ENCODE data around the gene FOXP3.

FOXP3 gene

DNA sequence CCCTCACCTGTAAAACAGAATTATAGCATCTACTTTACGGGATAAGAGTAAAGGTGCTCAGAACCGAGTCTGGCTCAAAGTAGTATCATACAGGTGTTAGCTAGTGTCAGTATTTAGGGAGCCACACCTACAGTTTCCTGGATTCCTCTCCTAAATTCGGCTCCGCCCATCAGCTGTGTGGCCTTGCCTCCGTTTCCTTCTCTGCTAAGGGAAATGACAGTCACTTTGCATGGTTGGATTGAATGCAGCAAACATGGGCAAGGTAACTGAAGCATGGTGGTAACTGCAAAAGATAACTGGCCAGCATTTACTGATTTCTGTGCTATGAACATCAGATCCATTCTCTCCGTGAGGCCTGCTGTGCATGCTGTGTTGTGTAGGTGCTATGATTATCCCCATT lies 7.9 kb upstream of the FOXP3 start:
- DNase-seq = no peak

DNA sequence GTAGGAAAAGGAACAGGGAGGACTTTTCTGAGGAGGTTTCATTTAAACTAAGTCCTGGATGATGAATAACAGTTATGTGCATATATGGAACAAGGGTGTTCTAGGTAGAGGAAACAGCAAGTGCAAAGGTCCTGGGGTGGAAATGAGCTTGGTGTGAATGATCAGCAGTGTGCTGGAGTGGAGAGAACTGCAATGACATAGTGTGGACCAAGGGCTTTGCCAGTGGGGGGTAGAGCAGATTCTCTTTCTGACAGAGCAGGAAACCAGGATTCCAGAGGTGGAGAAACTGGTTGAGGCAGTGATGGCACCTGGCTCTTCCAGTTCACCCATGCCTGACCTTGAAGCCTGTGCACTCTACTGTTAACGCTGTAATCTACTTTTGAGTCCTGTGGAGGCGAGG lies 6.8 kb upstream of the FOXP3 start:
- DNase-seq = no peak

- DNase-seq = no peak
Measured at GRCh38 chrX:49270249-49270921, 5.9 kb upstream of the FOXP3 start.

DNA sequence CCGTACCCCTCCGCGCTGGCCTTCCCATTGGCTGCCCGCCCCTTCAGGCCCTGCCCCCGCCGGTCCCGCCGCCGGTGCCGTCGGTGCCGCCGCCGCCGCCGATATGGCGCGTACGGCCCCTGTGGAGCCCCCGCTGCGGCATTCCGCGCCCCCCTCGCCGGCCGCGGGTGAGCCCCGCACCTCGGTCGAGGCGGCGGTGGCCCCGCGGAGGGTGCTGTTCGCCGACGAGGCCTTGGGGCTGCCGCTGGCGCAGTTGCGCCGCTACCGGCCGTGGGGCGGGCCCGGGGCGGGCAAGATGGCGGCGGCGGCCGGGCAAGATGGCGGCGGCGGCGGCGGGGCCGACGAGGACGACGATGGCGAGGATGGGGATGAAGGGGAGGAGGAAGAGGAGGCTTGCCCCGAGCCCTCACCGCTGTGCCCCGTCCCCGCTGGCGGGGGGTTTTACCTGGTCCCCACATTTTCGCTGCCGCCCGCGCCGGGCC lies 5.3 kb upstream of the FOXP3 start, which contains the start of gene PPP1R3F:
Gene PPP1R3F, plus strand, starts transcription at position 27 of the 482 bp plus-strand sequence. Its CDS starts 77 bp downstream, at position 104.
- no peak for DNase-seq

- DNase-seq = peak; percentile 98
Measured at GRCh38 chrX:49269010-49269766, 4.7 kb upstream of the FOXP3 start.

DNA sequence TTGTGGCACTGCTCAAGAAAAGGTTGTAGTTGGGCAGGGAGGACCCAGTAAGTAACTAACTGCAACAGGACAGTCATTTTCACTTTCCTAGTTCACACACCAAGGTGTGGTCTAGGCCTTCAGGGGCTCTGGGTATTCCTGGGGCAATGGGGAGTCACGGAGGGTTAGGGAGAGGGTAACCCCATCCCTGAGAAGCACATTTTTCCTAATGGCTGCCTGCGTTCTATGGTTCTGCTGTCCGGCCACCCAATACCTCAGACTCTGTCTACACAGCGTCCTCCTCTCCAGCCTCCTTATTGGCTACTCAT lies 4.1 kb upstream of the FOXP3 start:
- no peak for DNase-seq

- no peak for DNase-seq
Measured at GRCh38 chrX:49266523-49267445, 2.3 kb upstream of the FOXP3 start.

DNA sequence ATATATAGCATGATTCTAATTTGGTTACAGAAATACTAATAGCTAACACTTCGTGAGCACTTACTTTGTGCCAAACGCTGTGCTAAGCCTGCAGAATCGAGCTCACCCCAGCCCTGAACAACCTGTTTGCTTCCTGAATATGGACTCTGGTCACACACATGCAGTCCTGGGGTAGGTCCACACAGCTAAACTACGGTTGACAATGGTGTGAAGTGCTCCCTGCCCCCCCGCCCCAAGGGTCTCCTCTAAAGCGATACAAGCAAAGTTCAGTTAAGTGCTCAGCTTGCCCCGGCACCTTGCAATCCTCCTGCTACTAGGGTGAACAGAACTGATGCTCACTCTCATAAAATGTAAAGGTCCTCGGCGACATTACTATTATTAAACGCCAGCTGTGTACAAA lies 879 bp downstream of the FOXP3 start:
- no peak for DNase-seq

DNA sequence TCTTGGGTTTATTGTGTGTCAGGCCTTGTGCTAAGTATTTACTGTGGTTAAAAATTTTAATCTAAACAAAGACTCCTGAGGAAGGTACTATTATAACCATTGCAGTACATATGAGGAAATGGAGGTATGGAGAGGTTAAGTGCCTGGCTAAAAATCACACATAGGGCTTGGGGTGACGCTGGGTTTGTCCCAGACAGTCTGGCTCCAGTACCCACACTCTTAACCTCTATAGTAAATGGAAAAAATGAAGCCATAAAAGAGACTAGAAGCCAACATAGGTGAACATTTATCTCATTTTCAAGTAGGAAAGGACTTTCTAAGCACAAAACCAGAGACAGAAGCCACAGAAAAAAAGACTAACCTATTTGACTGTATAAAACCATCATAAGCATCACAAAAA lies 1.9 kb downstream of the FOXP3 start:
- no peak for DNase-seq

DNA sequence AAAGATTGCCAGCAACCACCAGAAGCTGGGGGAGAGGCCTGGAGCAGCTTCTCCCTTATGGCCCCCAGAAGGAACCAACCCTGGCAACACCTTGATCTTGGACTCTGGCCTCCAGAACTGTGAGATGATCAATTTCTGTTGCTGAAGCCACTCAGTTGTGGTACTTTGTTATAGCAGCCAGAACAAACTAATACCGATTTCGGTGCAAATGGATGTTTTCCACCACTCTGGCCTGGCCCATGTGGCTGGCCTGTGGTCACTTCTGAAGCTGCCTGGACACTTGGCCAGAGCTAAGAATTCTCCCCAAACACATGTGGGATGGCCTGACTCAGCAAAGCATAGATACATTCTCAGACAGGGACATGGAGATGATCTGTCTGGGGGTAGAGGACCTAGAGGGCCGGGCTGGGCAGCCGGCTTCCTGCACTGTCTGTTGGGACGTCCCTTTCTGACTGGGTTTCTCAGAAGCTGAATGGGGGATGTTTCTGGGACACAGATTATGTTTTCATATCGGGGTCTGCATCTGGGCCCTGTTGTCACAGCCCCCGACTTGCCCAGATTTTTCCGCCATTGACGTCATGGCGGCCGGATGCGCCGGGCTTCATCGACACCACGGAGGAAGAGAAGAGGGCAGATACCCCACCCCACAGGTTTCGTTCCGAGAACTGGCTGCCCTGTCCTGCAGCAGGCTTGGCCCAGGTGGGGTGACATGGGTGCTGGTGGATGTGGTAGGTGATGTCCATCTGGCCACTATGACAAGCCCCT lies 4.1 kb downstream of the FOXP3 start:
- no peak for DNase-seq

DNA sequence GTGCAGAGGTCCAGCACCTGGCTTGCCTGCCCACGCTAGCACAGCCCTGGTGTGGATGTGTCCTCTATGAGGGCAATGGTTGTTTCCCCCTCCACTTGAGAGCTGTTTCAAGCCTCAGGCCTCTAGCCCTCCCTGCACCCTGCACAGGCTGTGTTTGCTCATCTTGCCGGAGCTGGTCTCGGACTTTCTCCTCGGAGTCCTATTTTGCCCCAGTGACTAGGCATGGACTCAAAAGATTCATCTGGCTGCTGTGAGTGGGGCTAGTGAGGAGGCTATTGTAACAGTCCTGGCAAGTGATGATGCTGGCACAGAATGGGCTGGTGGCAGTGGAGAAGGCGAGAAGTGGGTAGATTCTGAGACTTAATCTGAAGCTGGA lies 5.8 kb downstream of the FOXP3 start:
- no peak for DNase-seq

- DNase-seq = peak; percentile 19
Measured at GRCh38 chrX:49257846-49258748, 6.4 kb downstream of the FOXP3 start.

DNA sequence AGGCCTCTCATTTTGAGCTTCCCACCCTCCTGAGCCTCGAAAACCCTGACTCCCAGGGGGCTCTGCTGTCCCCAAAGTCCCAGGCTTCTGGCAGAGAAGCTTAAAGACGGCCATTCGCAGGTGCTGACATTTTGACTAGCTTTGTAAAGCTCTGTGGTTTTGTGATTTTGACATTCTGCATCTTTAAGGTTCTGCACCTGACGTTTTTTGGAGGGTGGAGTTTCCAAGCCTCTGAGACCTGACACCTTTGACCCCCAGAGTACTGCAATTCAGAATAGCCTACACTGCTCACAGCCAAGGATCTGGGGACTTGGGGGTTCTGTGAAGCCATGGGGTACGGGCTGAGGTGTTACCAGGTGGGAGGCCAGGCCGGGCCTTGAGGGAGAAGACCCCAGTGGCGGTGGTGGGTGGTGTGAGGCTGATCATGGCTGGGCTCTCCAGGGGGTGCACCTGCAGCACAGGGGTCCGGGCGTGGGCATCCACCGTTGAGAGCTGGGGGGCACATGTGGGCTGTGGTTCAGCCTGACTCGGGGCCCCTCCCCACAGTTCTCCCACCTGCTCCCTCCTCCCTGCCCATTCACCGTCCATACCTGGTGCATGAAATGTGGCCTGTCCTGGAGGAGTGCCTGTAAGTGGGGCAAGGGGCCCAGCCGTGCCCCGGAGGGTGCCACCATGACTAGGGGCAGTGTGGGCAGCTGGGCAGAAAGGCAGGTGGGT lies 7.3 kb downstream of the FOXP3 start:
- DNase-seq = peak; percentile 47

- no peak for DNase-seq
Measured at GRCh38 chrX:49256268-49256995, 8.1 kb downstream of the FOXP3 start.

DNA sequence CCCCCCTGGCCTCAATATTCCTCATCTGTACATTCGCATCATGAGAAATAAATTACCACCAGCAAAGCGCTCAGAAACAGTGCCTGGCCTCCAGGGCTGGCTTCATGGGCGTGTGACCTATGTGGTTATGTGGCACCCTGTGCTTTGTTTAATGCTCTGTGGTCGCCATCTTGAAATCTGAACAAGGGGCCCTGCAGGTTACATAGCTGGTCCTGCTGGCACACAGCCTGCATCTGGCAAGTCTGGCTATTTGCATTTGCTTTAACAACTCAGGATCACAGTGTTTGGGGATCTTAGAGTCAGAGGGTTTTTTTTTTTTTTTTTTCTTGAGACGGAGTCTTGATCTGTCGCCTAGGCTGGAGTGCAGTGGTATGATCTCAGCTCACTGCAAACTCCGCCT lies 9.9 kb downstream of the FOXP3 start:
- no peak for DNase-seq

- no peak for DNase-seq
Measured at GRCh38 chrX:49251325-49251724, 13.2 kb downstream of the FOXP3 start.

DNA sequence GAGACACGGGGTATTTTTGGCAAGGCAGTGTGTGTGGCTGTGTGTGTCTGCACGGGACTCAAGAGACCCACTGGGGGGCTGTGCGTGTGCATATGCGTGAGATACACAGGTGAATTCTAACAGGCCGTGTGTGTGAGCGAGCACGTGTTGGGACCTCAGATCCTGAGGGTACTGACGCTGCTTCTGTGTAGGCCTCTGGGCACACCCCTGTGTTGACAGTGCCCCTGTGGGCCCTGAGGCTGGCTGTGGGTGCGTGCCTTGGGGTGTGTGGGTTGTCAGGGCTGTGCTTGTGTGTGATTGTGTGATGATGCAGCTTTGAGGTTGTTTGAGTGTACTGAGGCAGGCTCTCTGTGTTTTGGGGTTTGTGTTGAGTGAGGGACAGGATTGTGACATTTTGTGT lies 13.9 kb downstream of the FOXP3 start:
- no peak for DNase-seq

GRCh38 chrX:49250066-49250465 lies 14.4 kb downstream of the FOXP3 start:
- DNase-seq = no peak

DNA sequence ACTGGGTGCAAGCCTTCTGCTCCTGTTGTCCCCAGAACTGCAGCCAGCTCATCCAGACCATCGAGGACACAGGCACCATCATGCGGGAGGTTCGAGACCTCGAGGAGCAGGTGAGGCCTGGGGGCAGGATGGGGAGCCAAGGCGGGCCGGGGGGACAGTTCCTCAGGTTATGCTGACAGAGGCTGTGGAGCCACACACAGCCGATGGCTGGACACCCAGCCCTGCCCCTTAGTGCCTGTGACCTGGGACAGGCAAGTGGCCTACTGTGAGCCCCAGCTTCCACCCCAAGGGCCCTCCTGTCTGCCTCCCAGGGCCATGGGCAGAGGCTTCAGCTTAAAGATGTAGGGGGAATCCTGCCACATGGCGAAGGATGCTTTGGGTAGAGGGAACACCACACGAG lies 14.9 kb downstream of the FOXP3 start:
- DNase-seq = no peak

- DNase-seq = no peak
Measured at GRCh38 chrX:49249071-49249470, 15.4 kb downstream of the FOXP3 start.
